Cerebellar nuclear complex (tissue), 1 donor: ENCODE data around the gene SCARF1.

ENCODE experiments used
- DNase-seq, 2 experiments: peaks; one replicate each; lab custom pipeline; 2025; lab: John Stamatoyannopoulos, UW

SCARF1 gene

DNA sequence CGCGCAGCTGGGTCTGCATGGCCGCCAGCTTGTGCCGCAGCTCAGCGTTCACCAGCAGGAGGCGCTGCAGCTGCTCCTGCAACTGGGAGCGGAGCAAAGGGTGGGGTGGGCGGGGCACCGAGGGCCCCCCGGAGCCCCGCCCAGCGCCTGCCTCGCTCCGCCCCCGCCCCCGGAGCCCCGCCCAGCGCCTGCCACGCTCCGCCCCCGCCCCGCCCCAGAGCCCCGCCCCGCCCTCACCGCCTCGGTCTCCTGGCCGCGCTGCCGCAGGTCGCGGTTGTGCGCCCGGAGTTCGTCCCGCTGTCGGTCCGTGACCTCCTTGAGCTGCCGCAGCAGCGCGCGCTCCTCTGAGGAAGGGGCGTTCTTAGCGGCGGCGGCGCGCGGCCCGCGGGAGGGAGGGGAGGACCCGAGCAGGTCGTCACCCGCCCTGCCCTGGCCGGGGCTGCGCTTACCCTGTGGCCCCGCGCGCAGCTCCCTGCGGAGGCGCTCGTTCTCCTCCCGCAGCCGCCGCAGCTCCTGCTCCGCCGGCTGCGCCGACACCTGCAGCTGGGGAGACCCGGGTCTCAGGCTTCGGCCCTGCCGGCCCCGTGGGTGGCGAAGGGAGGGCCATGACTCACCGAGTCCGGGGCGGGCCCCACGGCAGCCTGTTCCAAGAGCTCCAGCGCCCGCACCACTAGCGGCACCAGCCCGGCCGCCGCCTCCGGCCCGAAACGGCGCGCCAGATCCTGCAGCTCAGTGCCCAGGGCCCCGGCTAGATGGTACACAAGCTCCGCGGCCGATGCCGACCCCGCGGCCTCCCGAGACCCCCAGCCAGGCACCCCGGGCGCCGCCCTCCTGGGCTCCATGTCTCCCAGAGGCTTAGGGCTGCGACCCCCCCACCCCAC is 3.7 kb upstream of the SCARF1 start:
- DNase-seq = no peak

- DNase-seq = peak in 1 of 2 experiments; percentile 55
Observed at GRCh38 chr17:1648173-1648962, 2.8 kb upstream of the SCARF1 start.

DNA sequence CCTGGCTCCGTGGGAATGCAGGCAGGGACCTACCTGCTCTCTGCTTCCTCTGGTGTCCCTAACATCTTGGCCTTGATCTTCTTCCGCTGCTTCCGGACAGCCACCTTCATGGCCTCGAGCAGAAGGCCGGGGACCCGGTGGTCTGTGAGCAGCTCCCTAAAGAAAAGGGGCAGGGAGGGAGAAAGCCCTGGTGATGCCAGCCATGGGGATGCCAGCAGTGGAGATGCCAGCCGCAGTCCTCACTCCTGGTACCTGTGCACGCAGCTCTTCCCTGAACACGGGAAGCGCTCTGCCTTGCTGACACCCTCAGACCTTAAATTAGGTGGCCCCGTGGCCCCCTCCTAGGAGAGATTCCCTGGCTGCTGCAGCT is 2.3 kb upstream of the SCARF1 start:
- DNase-seq = no peak

DNA sequence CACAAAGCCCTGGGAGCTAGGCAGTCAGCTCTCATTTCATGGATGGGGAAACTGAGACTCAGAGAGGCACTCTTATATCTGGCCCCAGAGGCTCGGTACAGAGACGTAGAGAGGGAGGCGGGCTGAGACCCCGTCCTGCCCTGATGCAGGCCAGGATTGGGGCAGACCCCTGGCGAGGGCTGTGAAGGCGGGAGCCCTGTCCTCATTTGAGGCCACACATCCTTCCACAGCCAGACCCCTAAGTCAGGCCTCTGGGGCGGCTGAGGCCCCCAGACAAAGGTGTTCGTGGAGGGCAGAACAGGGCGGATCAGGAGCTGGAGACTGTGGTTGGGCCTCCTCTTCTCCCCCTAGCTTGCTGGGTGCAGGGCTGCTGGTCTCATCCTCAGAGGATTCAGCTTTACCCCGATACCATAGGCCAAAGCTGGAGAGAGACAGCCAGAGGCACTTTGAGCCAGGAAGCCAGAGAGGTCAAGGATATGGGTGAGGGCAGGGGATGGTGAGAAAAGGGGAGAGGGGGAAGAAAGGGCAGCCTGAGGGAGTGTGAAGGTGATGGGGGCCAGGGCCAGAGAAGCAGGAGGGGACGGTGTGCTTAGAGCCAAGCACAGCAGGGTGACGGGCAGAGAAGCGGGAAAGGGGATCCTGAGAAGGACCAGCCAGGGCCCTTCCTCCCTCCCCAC is 805 bp upstream of the SCARF1 start:
- DNase-seq = no peak

- DNase-seq = no peak
Observed at GRCh38 chr17:1644493-1645206, 882 bp downstream of the SCARF1 start.

DNA sequence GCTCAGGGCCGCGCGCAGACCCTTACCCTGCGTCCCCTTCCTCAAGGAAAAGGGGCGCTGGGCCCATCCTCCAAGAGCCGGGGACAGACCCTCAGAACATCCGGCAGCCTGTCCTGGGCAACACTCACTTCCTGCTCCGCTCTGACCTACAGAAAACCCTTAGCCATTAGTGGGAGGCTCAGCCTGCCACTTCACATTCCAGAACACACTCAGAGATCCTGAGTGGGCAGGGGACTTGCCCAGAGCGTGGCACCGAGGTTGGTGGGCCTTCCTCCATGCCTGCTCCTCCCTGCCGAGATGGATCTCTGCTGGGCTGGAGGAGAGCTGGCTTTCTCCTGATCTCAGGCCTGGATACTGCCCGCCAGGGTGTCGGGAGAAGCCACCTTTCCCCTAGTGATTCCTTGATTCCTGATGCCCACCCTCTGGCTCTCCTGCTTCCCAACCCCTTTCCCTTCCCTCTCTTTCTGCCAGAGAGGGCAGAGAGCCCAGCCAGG is 1.5 kb downstream of the SCARF1 start:
- DNase-seq = no peak

GRCh38 chr17:1643293-1643998 is 2.1 kb downstream of the SCARF1 start:
- DNase-seq = no peak

GRCh38 chr17:1641065-1641403 is 4.5 kb downstream of the SCARF1 start:
- no peak for DNase-seq

DNA sequence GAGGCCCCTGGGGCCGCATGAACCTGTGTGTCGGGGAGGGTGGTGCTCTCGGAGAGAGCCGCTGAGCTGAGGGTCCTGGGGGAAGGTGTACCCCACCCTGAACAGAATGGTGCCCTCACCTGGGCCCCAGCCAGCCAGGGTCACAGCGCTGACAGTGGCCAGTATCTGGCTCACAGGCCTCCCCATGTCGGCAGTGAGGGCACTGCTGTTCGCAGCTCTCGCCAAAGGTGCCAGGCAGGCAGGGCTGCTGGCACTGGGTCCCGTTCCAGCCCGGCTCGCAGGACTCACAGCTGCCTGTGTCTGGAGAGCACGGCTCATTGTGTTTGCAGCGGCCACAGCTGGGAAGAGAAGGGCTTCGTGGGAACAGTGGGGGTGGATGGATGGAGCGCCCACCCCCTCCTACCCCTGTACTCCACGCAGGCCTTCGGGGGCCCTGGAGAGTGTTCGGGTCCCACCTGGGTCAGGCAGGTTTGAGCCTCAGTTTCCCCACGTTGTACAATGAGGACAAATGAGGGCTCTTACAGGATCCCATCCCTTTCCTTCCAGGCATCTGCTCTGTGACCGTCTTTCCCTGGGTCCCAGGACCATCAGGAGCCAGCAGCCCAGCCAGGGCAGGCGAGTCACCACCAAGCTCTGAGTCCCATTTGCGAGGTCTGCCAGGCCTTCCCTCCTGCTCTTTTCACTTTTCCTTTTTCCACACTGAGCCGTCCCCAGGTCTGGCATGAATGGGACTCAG is 5.0 kb downstream of the SCARF1 start:
- DNase-seq = no peak

GRCh38 chr17:1639549-1640180 is 5.9 kb downstream of the SCARF1 start:
- DNase-seq = no peak

DNA sequence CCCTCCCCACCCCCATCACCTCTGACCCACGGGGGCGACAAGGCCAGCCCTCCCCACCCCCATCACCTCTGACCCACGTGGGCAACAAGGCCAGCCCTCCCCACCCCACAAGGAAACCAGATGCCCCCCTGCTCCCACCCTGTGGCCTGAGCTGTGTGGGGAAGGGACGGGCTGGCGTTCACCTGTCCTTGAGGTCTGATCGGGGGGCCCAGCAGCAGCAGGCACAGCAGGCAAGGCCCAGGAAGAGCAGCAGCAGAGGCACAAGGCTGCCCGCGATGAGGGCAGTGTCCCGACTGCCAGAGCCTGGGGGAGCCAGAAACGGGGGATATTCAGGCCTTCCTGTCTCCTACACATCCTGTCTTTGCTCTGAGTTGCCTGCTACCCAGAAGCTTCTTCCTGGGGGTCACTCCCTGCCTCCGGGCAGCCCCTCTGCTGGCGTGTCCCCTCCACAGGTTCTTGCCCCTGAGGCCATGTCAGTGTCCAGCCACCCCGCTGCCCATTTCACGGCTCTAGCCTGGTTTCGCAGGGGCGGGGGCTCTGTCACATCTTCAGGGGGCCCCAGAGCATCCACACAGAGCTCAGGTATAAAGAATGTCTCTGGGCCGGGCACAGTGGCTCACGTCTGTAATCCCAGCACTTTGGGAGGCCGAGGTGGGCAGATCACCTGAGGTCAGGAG is 6.8 kb downstream of the SCARF1 start:
- DNase-seq = no peak

DNA sequence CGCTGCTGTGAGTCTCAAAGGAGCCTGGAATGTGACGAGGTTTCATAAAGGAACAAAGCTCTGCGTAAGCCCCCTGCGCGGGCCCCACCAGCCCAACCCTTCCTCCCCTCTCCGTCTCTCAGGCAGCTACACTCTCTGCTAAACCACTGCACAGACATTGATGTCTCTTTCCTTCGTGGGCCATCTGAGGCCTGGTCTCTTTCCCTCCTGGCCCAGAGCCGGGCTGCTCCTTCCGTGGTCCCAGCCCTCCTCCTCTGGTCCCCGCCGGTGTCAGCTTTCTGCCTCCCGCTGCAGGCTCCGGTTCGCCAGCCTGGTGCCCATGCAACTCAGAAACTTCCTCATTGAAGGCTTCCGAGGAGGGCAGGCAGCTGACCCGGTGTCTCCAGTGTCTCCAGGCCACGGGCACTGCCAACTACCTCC is 7.4 kb downstream of the SCARF1 start:
- DNase-seq = no peak

DNA sequence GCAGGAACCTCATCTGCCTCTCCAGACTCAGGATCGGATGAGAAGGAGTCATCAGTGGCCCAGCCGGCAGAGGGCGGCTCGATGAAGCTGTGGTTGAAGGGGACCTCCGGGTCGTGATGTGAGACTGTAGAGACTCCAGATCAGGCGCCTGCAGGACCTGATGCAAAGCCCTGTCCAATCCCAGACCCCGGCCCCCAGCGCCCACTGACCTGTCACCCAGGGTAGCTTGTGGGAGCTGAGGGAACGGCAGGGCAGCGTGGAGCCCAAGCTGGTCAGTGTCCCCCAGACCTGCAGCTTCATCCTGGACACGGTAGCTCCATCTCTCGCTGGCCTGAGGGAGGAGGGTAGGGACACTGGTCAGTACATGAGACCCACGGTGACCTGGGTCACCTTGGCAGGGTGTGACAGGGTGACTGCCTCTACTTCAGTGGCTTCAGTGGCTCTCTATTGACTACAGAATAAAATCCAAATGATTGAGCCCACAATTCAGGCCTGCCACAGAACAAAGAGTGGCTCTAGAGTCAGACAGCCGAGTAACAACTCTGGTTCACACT is 8.7 kb downstream of the SCARF1 start:
- DNase-seq = no peak

GRCh38 chr17:1635675-1636465 is 9.7 kb downstream of the SCARF1 start:
- no peak for DNase-seq

DNA sequence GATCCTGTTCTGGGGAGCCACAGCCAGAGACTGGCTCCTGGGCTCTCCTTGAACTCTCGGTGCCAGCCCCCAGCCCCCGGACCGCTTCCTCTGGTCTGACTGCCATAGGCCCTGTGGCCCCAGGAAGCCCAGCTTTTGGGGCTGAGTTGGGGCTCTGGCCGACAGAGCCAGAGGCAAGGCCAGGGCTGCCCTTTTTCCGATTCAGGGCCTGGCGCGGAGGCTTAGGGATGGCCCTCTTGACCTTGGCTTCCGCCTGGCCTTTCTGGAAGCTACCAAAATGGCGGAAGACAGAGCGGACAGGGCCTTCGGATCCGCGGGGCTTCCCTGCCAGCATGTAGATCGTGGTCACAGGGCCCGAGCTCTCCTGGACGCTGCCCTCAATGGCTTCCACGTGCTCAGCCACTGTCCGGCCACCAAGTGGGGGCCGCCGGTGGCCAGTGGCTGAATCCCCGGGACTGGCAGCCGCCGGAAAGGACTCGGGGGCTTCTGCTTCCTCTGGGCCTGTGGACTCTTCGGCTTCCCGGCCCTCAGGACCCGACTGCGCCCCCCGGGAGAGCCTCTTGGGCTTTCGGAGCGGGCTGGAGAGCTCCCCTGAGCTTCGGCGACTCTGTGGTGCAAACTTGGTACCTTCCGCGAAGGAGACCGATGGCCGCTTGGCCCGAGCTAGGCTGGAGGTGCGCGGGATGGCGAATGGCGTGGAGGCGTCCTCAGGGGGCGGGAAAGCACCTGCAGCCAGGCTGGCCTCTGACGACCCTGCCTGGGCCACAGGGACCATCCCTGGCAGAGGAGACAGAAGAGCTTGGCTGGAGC is 10.5 kb downstream of the SCARF1 start:
- DNase-seq = no peak

GRCh38 chr17:1630662-1631061 is 14.9 kb downstream of the SCARF1 start:
- no peak for DNase-seq

- no peak for DNase-seq
Observed at GRCh38 chr17:1629504-1630310, 15.8 kb downstream of the SCARF1 start.
